Gastrocnemius medialis (tissue), 4 donors: Measurements from ENCODE around the gene AP3S1. TPM values are rescaled to one million over a fixed set of nuclear protein-coding genes. Genes with fewer than 3 reads are reported as not detected.
A peak's percentile ranks its signal among the peaks of the same experiment; 100 is the strongest.

Source experiments
- ATAC-seq, 2 donors: fragments of 150-250 bp; one replicate each; pipeline ENCODE4 v1.9.1; 2016
- DNase-seq, 2 donors: peaks; one replicate each; pipeline ENCODE4 v3.0.0-alpha.2; 2019
- H3K27ac ChIP-seq, 4 donors: fragments of 200-600 bp; sonication (generic); 1 replicate in 1 of 4; 2 replicates in 3 of 4; pipeline ENCODE4 v1.5.1; 2016 to 2018; ENCODE audit warnings: mild to moderate bottlenecking in 2 of 4, moderate library complexity in 1 of 4
- H3K27me3 ChIP-seq, 3 donors: fragments of 200-600 bp; sonication (generic) in 2 of 3; 1 replicate in 1 of 3; 2 replicates in 2 of 3; pipeline versions ENCODE4 v1.5.1 to v1.6.0; 2016 to 2019; ENCODE audit warnings: mild to moderate bottlenecking in 1 of 3, moderate library complexity in 1 of 3
- H3K36me3 ChIP-seq, 2 donors: fragments of 200-600 bp; sonication (generic) in 1 of 2; one replicate each; pipeline ENCODE4 v1.5.1; 2017 to 2018
- H3K4me1 ChIP-seq, 2 donors: fragments of 200-600 bp; sonication (generic) in 1 of 2; one replicate each; pipeline ENCODE4 v1.5.1; 2016 to 2017; ENCODE audit warnings: mild to moderate bottlenecking in 2 of 2
- H3K4me3 ChIP-seq, 4 donors: fragments of 200-600 bp; sonication (generic) in 3 of 4; 1 replicate in 1 of 4; 2 replicates in 3 of 4; pipeline ENCODE4 v1.5.1; 2016 to 2019; ENCODE audit warnings: mild to moderate bottlenecking in 2 of 4
- H3K9me3 ChIP-seq, 3 donors: fragments of 200-600 bp; sonication (generic) in 2 of 3; 1 replicate in 1 of 3; 2 replicates in 2 of 3; pipeline ENCODE4 v1.5.1; 2016 to 2019
- CTCF ChIP-seq, 5 experiments: fragments of 450-650 bp in 3 of 5; fragments of 200-600 bp in 2 of 5; sonication (generic) in 2 of 5; IDR thresholded peaks in 4 of 5; conservative IDR thresholded peaks in 1 of 5; 1 replicate in 4 of 5; 2 replicates in 1 of 5; pipeline ENCODE4 v1.5.1; 2016 to 2019; ENCODE audit warnings: antibody characterized with exemption in 5 of 5, mild to moderate bottlenecking in 3 of 5, moderate library complexity in 3 of 5
- POLR2A ChIP-seq, 2 donors: fragments of 450-650 bp; IDR thresholded peaks; one replicate each; pipeline ENCODE4 v1.6.1; 2017; ENCODE audit warnings: antibody characterized with exemption in 2 of 2, mild to moderate bottlenecking in 2 of 2, moderate library complexity in 2 of 2
- in situ Hi-C, 4 donors: fragments of 200-750 bp; cut with MboI; loops; one replicate each; pipeline versions ENCODE4 v1.15.0 to v1.8.0; 2017; ENCODE audit warnings: low sequenced_read_pairs in 4 of 4
- intact Hi-C: fragments of 100-400 bp; cut with DNase I; formaldehyde crosslinking; loops from one replicate; pipeline ENCODE4 v1.15.1; 2023; ENCODE audit warnings: low total_unique reads
- total RNA-seq, 4 donors: library from RNA; depleted of rRNA; stranded (reverse); fragments of >200 nt; gene quantifications; one replicate each; pipeline versions ENCODE4 v1.1.0 to v1.2.3, GENCODE V29; 2016

The AP3S1 gene
- total RNA-seq, 4 donors from 2014 or later, result 13.0 to 121 (median 25.5) TPM

DNA sequence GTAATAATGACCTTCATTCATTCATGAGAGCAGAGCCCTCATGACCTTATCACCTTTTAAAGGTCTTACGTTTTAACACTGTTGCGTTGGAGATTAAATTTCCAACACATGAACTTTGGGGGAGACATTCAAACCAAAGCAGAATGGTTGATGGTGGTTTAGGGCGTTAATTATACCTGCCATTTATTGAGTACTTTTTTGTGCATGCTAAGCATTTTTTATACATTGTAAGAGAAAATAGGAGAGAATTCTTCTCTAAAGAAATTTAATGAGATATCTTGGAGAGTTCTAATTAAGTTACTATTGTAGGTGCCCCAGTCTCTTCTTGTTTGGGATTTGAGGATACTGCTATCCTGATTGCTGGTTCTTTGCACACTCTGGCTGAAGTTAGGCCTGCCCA is 12.4 kb downstream of the AP3S1 start:
- no peaks in the 10 kb centered on the region for H3K27me3 ChIP-seq
- H3K9me3 ChIP-seq, result peaks cover 0 to 9% (median 0%) of the 10 kb centered on the region in 3 donors
- H3K4me3 ChIP-seq, result no peak overlapping the region
- no peaks in the 10 kb centered on the region for H3K36me3 ChIP-seq
- DNase-seq (no peak), ATAC-seq (no peak)
- in situ Hi-C loops, result loop anchor here in 1 of 4 donors (25.0 kb wide), 1 partner anchor 542 kb away; no protein-coding TSS in a partner anchor
- no peak overlapping the region for H3K27ac ChIP-seq
- H3K4me1 ChIP-seq, result peaks cover 32 to 40% of the 10 kb centered on the region in 2 donors
- no peak for TF ChIP-seq POLR2A (IDR thresholded peaks at IDR 0.05)
- no peak for TF ChIP-seq CTCF (IDR thresholded peaks at IDR 0.05 in 4 of 5, conservative IDR thresholded peaks at IDR 0.05 in 1 of 5)
- intact Hi-C loops, result no loop called here

- intact Hi-C loops, result loop anchor here (2.0 kb wide), 1 partner anchor 13 kb away; no protein-coding TSS in a partner anchor
- ATAC-seq (peak; percentile 68 to 84), DNase-seq (no peak)
- no peak overlapping the region for H3K4me3 ChIP-seq
- in situ Hi-C loops, result loop anchor here in 1 of 4 donors (25.0 kb wide), 1 partner anchor 544 kb away; no protein-coding TSS in a partner anchor
- peaks cover 36 to 43% of the 10 kb centered on the region in 2 donors for H3K4me1 ChIP-seq
- H3K27me3 ChIP-seq, result no peaks in the 10 kb centered on the region
- H3K9me3 ChIP-seq, result peaks cover 0 to 9% (median 0%) of the 10 kb centered on the region in 3 donors
- TF ChIP-seq CTCF (IDR thresholded peaks at IDR 0.05 in 4 of 5, conservative IDR thresholded peaks at IDR 0.05 in 1 of 5), result no peak
- TF ChIP-seq POLR2A (IDR thresholded peaks at IDR 0.05), result no peak
- no peaks in the 10 kb centered on the region for H3K36me3 ChIP-seq
- peak overlapping the region in 1 of 4 donors; percentile 7 for H3K27ac ChIP-seq
These were observed 14.2 kb downstream of the AP3S1 start for GRCh38 chr5:115855959-115856358.

DNA sequence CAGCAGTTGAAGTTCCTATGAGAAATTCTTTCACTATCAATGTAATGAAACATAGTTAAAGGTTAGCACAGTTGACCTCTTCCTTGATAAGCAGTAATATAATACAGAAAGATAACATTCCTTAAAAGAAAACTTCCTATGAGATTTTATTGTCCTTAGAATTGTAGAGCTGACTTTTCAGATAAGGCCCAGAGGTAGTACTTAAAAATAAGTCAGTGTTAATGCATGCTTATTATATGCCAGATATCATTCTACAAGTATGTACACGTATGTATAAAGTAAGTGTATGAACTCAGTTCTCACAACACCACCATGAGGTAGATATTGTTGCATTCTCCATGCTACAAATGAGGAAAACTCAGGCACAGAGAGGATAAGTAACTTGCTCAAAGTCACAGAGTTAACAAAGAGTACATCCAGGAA is 15.3 kb downstream of the AP3S1 start:
- no peak for DNase-seq
- intact Hi-C loops, result loop anchor here (2.0 kb wide), 1 partner anchor 14 kb away; no protein-coding TSS in a partner anchor
- Histone ChIP-seq H3K36me3 (no peaks in the 10 kb centered on the region), H3K4me3 (no peak overlapping the region), H3K27ac (no peak overlapping the region), H3K4me1 (peaks cover 32 to 36% of the 10 kb centered on the region in 2 donors), H3K27me3 (no peaks in the 10 kb centered on the region), H3K9me3 (peaks cover 0 to 9% (median 0%) of the 10 kb centered on the region in 3 donors)
- no peak for TF ChIP-seq POLR2A (IDR thresholded peaks at IDR 0.05)
- no peak for ATAC-seq
- in situ Hi-C loops, result loop anchor here in 1 of 4 donors (25.0 kb wide), 1 partner anchor 545 kb away; no protein-coding TSS in a partner anchor

- H3K9me3 ChIP-seq, result peaks cover 0 to 9% (median 0%) of the 10 kb centered on the region in 3 donors
- in situ Hi-C loops (loop anchor here in 1 of 4 donors (25.0 kb wide), 1 partner anchor 545 kb away; no protein-coding TSS in a partner anchor), intact Hi-C loops (loop anchor here (2.0 kb wide), 1 partner anchor 15 kb away; no protein-coding TSS in a partner anchor)
- peaks cover 32 to 35% of the 10 kb centered on the region in 2 donors for H3K4me1 ChIP-seq
- TF ChIP-seq CTCF (IDR thresholded peaks at IDR 0.05 in 4 of 5, conservative IDR thresholded peaks at IDR 0.05 in 1 of 5), result no peak
- TF ChIP-seq POLR2A (IDR thresholded peaks at IDR 0.05), result no peak
- H3K27ac ChIP-seq, result no peak overlapping the region
- H3K4me3 ChIP-seq, result no peak overlapping the region
- DNase-seq, result no peak
- no peaks in the 10 kb centered on the region for H3K27me3 ChIP-seq
- ATAC-seq, result peak in 1 of 2 donors; percentile 38
- no peaks in the 10 kb centered on the region for H3K36me3 ChIP-seq
These were observed 16.1 kb downstream of the AP3S1 start for GRCh38 chr5:115857626-115858349.

- Histone ChIP-seq H3K4me3 (no peak overlapping the region), H3K27ac (no peak overlapping the region), H3K36me3 (no peaks in the 10 kb centered on the region), H3K9me3 (peaks cover 0 to 7% (median 0%) of the 10 kb centered on the region in 3 donors), H3K4me1 (peaks cover 32 to 35% of the 10 kb centered on the region in 2 donors), H3K27me3 (no peaks in the 10 kb centered on the region)
- no peak for ATAC-seq
- DNase-seq, result no peak
- TF ChIP-seq CTCF (IDR thresholded peaks at IDR 0.05 in 4 of 5, conservative IDR thresholded peaks at IDR 0.05 in 1 of 5) (no peak), POLR2A (IDR thresholded peaks at IDR 0.05) (no peak)
- intact Hi-C loops (no loop called here), in situ Hi-C loops (loop anchor here in 1 of 4 donors (25.0 kb wide), 1 partner anchor 546 kb away; no protein-coding TSS in a partner anchor)
These were observed 16.7 kb downstream of the AP3S1 start for GRCh38 chr5:115858396-115858795.
